ENCODE results near the gene FAM83G.
"Not testable (repeated sequence)": the region's sequence is repeated elsewhere in the genome, so short reads cannot be mapped to it uniquely, and the experiment has no call there.

GRCh38 chr17:19041871-19042270, 37.3 kb upstream of the FAM83G start:
- TF ChIP-seq YY1 (IDR thresholded peaks at IDR 0.05; ENCODE audit: insufficient read depth, insufficient read length); ZNF274 (IDR thresholded peaks at IDR 0.05; ENCODE audit: low read depth, low read length); SUZ12 (IDR thresholded peaks at IDR 0.05; ENCODE audit: extremely low read depth, insufficient read depth, insufficient read length): not testable (repeated sequence)
